GM18873 (cell line): ENCODE measurements around the gene RARRES2.
A peak's percentile ranks its signal among the peaks of the same experiment; 100 is the strongest.
"Not testable (repeated sequence)": the region's sequence is repeated elsewhere in the genome, so short reads cannot be mapped to it uniquely, and the experiment has no call there.

Experiments
- ATAC-seq: cut with Tn5 transposase; IDR thresholded peaks from one replicate; pipeline ENCODE4 v1.9.1; 2021; ENCODE audit warnings: mild to moderate bottlenecking, moderate library complexity, moderate number of reproducible peaks; ENCODE audit not compliant: unreplicated experiment, low FRiP score

Gene RARRES2

GRCh38 chr7:150323682-150324372 lies 17.6 kb downstream of the RARRES2 start:
- ATAC-seq: no peak

- ATAC-seq: peak; percentile 44
These were observed 18.4 kb downstream of the RARRES2 start, which contains the start of the genes ACTR3C and LRRC61 for GRCh38 chr7:150322833-150323681. TSS of gene ACTR3C (minus strand) at chr7:150323545. CDS start at chr7:150295296, 28,249 bp downstream. TSS of gene LRRC61 (plus strand) at chr7:150323355. CDS start at chr7:150336862, 13,507 bp downstream.

GRCh38 chr7:150322114-150322832 lies 19.2 kb downstream of the RARRES2 start:
- no peak for ATAC-seq

- no peak for ATAC-seq
These were observed 19.7 kb downstream of the RARRES2 start for GRCh38 chr7:150321788-150322113.

GRCh38 chr7:150317748-150318444 lies 23.5 kb downstream of the RARRES2 start:
- ATAC-seq: no peak

- ATAC-seq: not testable (repeated sequence)
These were observed 24.4 kb downstream of the RARRES2 start for GRCh38 chr7:150316987-150317386.

GRCh38 chr7:150314639-150315239 lies 26.7 kb downstream of the RARRES2 start:
- no peak for ATAC-seq

GRCh38 chr7:150313870-150314269 lies 27.6 kb downstream of the RARRES2 start:
- no peak for ATAC-seq

- no peak for ATAC-seq
These were observed 28.0 kb downstream of the RARRES2 start for GRCh38 chr7:150313367-150313809.

GRCh38 chr7:150312649-150313366 lies 28.6 kb downstream of the RARRES2 start:
- ATAC-seq: not testable (repeated sequence)

- no peak for ATAC-seq
These were observed 29.7 kb downstream of the RARRES2 start for GRCh38 chr7:150311711-150312110.

- ATAC-seq: no peak
These were observed 30.3 kb downstream of the RARRES2 start for GRCh38 chr7:150311146-150311545.

GRCh38 chr7:150308575-150308974 lies 32.9 kb downstream of the RARRES2 start:
- ATAC-seq: no peak

GRCh38 chr7:150307904-150308303 lies 33.5 kb downstream of the RARRES2 start:
- no peak for ATAC-seq

GRCh38 chr7:150307129-150307528 lies 34.3 kb downstream of the RARRES2 start:
- ATAC-seq: no peak

- ATAC-seq: not testable (repeated sequence)
These were observed 35.1 kb downstream of the RARRES2 start for GRCh38 chr7:150306377-150306776.

- ATAC-seq: not testable (repeated sequence)
These were observed 35.5 kb downstream of the RARRES2 start for GRCh38 chr7:150305903-150306284.

- not testable (repeated sequence) for ATAC-seq
These were observed 36.0 kb downstream of the RARRES2 start for GRCh38 chr7:150305259-150305902.
